Osteoblast (primary cell): Measurements from ENCODE around the gene SLC38A9. TPM values are rescaled to one million over a fixed set of nuclear protein-coding genes. Genes with fewer than 3 reads are reported as not detected.
A peak's percentile ranks its signal among the peaks of the same experiment; 100 is the strongest.

Experiments
- DNase-seq: peaks from one replicate; pipeline ENCODE4 v3.0.0; 2011; ENCODE audit warnings: low spot score, mixed read lengths; ENCODE audit not compliant: insufficient read length; ENCODE audit errors: missing footprints
- H2AFZ ChIP-seq: 2 replicates; pipeline ENCODE4 v1.6.0; 2011; ENCODE audit warnings: mild to moderate bottlenecking, low read length
- H3K27ac ChIP-seq: 2 replicates; pipeline ENCODE4 v1.5.1; 2011; ENCODE audit warnings: mild to moderate bottlenecking, low read depth, low read length, moderate library complexity
- H3K27me3 ChIP-seq: 2 replicates; pipeline ENCODE4 v1.6.0; 2012; ENCODE audit warnings: mild to moderate bottlenecking, control low read depth, inconsistent platforms, low read length, moderate library complexity; ENCODE audit not compliant: insufficient read depth
- H3K36me3 ChIP-seq: 2 replicates; pipeline ENCODE4 v1.5.1; 2011; ENCODE audit warnings: mild to moderate bottlenecking, low read length, control low read depth, moderate library complexity; ENCODE audit not compliant: insufficient read depth
- H3K4me1 ChIP-seq: 2 replicates; pipeline ENCODE4 v1.5.1; 2011; ENCODE audit warnings: mild to moderate bottlenecking, low read length, control low read depth, moderate library complexity; ENCODE audit not compliant: insufficient read depth
- H3K4me2 ChIP-seq: 2 replicates; pipeline ENCODE4 v1.6.0; 2011; ENCODE audit warnings: mild to moderate bottlenecking, low read length; ENCODE audit not compliant: insufficient read depth
- H3K4me3 ChIP-seq: fragments of 200-600 bp; sonication (generic); 3 replicates; pipeline ENCODE4 v1.5.1; 2012; ENCODE audit warnings: mild to moderate bottlenecking, low read length, inconsistent platforms; ENCODE audit not compliant: insufficient read depth
- H3K79me2 ChIP-seq: 2 replicates; pipeline ENCODE4 v1.6.0; 2012; ENCODE audit warnings: mild to moderate bottlenecking, low read length, control low read depth, inconsistent platforms; ENCODE audit not compliant: insufficient read depth
- H3K9me3 ChIP-seq: 2 replicates; pipeline ENCODE4 v1.5.1; 2011; ENCODE audit warnings: low read depth, low read length, control low read depth
- H4K20me1 ChIP-seq: 2 replicates; pipeline ENCODE4 v1.6.0; 2012; ENCODE audit warnings: mild to moderate bottlenecking, low read length, control low read depth; ENCODE audit not compliant: insufficient read depth
- CTCF ChIP-seq: IDR thresholded peaks from 2 replicates; pipeline ENCODE4 v1.5.1; 2011; ENCODE audit warnings: mild to moderate bottlenecking, low read depth, low read length, moderate library complexity; ENCODE audit errors: extremely low read depth
- total RNA-seq: library from RNA; depleted of rRNA; stranded (reverse); fragments of >200 nt; gene quantifications from 2 replicates; pipeline ENCODE4 v1.2.3, GENCODE V29; 2012

Gene SLC38A9
- total RNA-seq, 1 donor: 42.3 TPM

- H3K4me2 ChIP-seq: no peak overlapping the region
- H3K9me3 ChIP-seq: no peaks in the 10 kb centered on the region
- peaks cover 15% of the 10 kb centered on the region for H3K4me1 ChIP-seq
- H3K4me3 ChIP-seq: no peak overlapping the region
- H2AFZ ChIP-seq: no peak overlapping the region
- peak overlapping the region; percentile 49 for H3K27ac ChIP-seq
- peak; percentile 85 for DNase-seq
- H3K27me3 ChIP-seq: no peaks in the 10 kb centered on the region
- no peaks in the 10 kb centered on the region for H4K20me1 ChIP-seq
- no peak for TF ChIP-seq CTCF
- H3K36me3 ChIP-seq: no peaks in the 10 kb centered on the region
- H3K79me2 ChIP-seq: no peaks in the 10 kb centered on the region
Measured at GRCh38 chr5:55668356-55668755, 43.8 kb downstream of the SLC38A9 start.

- H3K9me3 ChIP-seq: no peaks in the 10 kb centered on the region
- no peak overlapping the region for H2AFZ ChIP-seq
- H3K27me3 ChIP-seq: no peaks in the 10 kb centered on the region
- TF ChIP-seq CTCF: no peak
- H4K20me1 ChIP-seq: no peaks in the 10 kb centered on the region
- H3K27ac ChIP-seq: peak overlapping the region; percentile 49
- DNase-seq: no peak
- no peaks in the 10 kb centered on the region for H3K36me3 ChIP-seq
- peaks cover 15% of the 10 kb centered on the region for H3K4me1 ChIP-seq
- no peak overlapping the region for H3K4me3 ChIP-seq
- no peaks in the 10 kb centered on the region for H3K79me2 ChIP-seq
- H3K4me2 ChIP-seq: no peak overlapping the region
Measured at GRCh38 chr5:55667938-55668337, 44.2 kb downstream of the SLC38A9 start.

- no peaks in the 10 kb centered on the region for H4K20me1 ChIP-seq
- H3K4me3 ChIP-seq: no peak overlapping the region
- no peak overlapping the region for H2AFZ ChIP-seq
- no peak overlapping the region for H3K4me2 ChIP-seq
- H3K27ac ChIP-seq: no peak overlapping the region
- DNase-seq: no peak
- no peaks in the 10 kb centered on the region for H3K79me2 ChIP-seq
- H3K4me1 ChIP-seq: peaks cover 12% of the 10 kb centered on the region
- TF ChIP-seq CTCF: no peak
- no peaks in the 10 kb centered on the region for H3K9me3 ChIP-seq
- H3K36me3 ChIP-seq: no peaks in the 10 kb centered on the region
- no peaks in the 10 kb centered on the region for H3K27me3 ChIP-seq
Measured at GRCh38 chr5:55665065-55665464, 47.1 kb downstream of the SLC38A9 start.

DNA sequence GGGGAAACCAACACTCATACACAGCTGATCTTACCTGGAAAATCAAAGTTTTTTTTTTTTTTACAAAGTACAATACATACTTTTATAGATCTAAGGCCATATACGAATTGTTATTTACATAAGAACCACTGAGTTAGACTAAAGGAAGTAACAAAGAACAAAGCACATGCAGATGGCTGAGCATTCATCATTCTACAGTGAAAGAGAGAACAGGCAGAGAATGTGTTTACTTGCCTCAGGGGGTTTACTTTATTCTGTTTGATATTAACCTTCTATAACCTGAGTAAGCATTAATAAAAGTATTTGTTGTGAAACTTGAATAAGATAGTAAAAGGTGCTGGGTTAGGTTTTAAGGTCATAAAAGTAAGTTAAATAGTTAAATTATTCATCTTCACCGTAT, 54.7 kb downstream of the SLC38A9 start:
- TF ChIP-seq CTCF: no peak
- H3K27me3 ChIP-seq: no peaks in the 10 kb centered on the region
- H3K79me2 ChIP-seq: no peaks in the 10 kb centered on the region
- H2AFZ ChIP-seq: no peak overlapping the region
- H3K9me3 ChIP-seq: no peaks in the 10 kb centered on the region
- H3K4me1 ChIP-seq: no peaks in the 10 kb centered on the region
- H3K27ac ChIP-seq: no peak overlapping the region
- H4K20me1 ChIP-seq: no peaks in the 10 kb centered on the region
- no peak overlapping the region for H3K4me2 ChIP-seq
- H3K4me3 ChIP-seq: no peak overlapping the region
- no peak for DNase-seq
- no peaks in the 10 kb centered on the region for H3K36me3 ChIP-seq
